Measurements from ENCODE around the gene RPRML. TPM values are rescaled to one million over a fixed set of nuclear protein-coding genes. Genes with fewer than 3 reads are reported as not detected.

Gene RPRML
- total and polyA plus RNA-seq, 11 donors, result 0.15 to 0.37 (median 0.27) TPM; not detected in 7

GRCh38 chr17:46949291-46950174 lies 29.5 kb downstream of the RPRML start:
- Histone ChIP-seq H3K27ac (no peak overlapping the region), H3K9me3 (no peaks in the 10 kb centered on the region), H3K4me1 (peaks cover 0 to 6% (median under 1%) of the 10 kb centered on the region in 12 donors), H3K36me3 (no peaks in the 10 kb centered on the region), H3K27me3 (peaks cover 0 to 5% (median 0%) of the 10 kb centered on the region in 9 donors), H3K4me3 (no peak overlapping the region)
- no peak for DNase-seq
- no peak for ATAC-seq
- 81 to 89% (median 88%) methylated on average over 9 to 11 of the region's 11 CpGs for WGBS, 4 donors
- intact Hi-C loops (cut with DNase I), result no loop called here
- no peak for TF ChIP-seq CTCF (IDR thresholded peaks at IDR 0.05)
- TF ChIP-seq POLR2A (IDR thresholded peaks at IDR 0.05), result no peak

- intact Hi-C loops (cut with DNase I), result no loop called here
- ATAC-seq (no peak), DNase-seq (no peak)
- Histone ChIP-seq H3K27me3 (peaks cover 0 to 5% (median 0%) of the 10 kb centered on the region in 9 donors), H3K9me3 (no peaks in the 10 kb centered on the region), H3K4me3 (no peak overlapping the region), H3K36me3 (no peaks in the 10 kb centered on the region), H3K27ac (no peak overlapping the region), H3K4me1 (peaks cover 2 to 16% (median 11%) of the 10 kb centered on the region in 12 donors)
- 90 to 96% (median 94%) methylated on average over 5 of the region's 5 CpGs for WGBS, 4 donors
- TF ChIP-seq CTCF (IDR thresholded peaks at IDR 0.05) (no peak), POLR2A (IDR thresholded peaks at IDR 0.05) (no peak)
Observed at GRCh38 chr17:46948544-46948943, 30.5 kb downstream of the RPRML start.

GRCh38 chr17:46947216-46947615 lies 31.8 kb downstream of the RPRML start:
- Histone ChIP-seq H3K36me3 (no peaks in the 10 kb centered on the region), H3K4me1 (peaks cover 4 to 24% (median 19%) of the 10 kb centered on the region in 12 donors), H3K9me3 (no peaks in the 10 kb centered on the region), H3K27me3 (peaks cover 0 to 3% (median 0%) of the 10 kb centered on the region in 9 donors), H3K4me3 (no peak overlapping the region), H3K27ac (no peak overlapping the region)
- TF ChIP-seq POLR2A (IDR thresholded peaks at IDR 0.05), result no peak
- WGBS, 4 donors, result 55 to 79% (median 69%) methylated on average over 3 of the region's 3 CpGs
- DNase-seq, result no peak
- ATAC-seq, result no peak
- intact Hi-C loops (cut with DNase I), result no loop called here

GRCh38 chr17:46944931-46945330 lies 34.1 kb downstream of the RPRML start:
- intact Hi-C loops (cut with DNase I), result loop anchor here in 5 of 10 donors (5.0 kb wide), 3 partner anchors 57 to 367 kb away; no protein-coding TSS in a partner anchor
- H3K4me1 ChIP-seq, result peaks cover 4 to 27% (median 19%) of the 10 kb centered on the region in 12 donors

More at GRCh38 chr17:46944931-46945330, 34.1 kb downstream of the RPRML start:
- no peaks in the 10 kb centered on the region for H3K27me3 ChIP-seq
- no peak overlapping the region for H3K4me3 ChIP-seq
- TF ChIP-seq CTCF (IDR thresholded peaks at IDR 0.05) (no peak), POLR2A (IDR thresholded peaks at IDR 0.05) (no peak)
- DNase-seq (no peak), ATAC-seq (no peak)
- peaks cover 0 to 22% (median 7%) of the 10 kb centered on the region in 9 donors for H3K36me3 ChIP-seq
- no peak overlapping the region for H3K27ac ChIP-seq
- 48 to 59% (median 53%) methylated on average over 9 to 10 of the region's 10 CpGs for WGBS, 4 donors
- no peaks in the 10 kb centered on the region for H3K9me3 ChIP-seq

All from heart left ventricle (tissue), 16 donors.